ENCODE data around the gene KIF26B. TPM values are rescaled to one million over a fixed set of nuclear protein-coding genes. Genes with fewer than 3 reads are reported as not detected.
A peak's percentile ranks its signal among the peaks of the same experiment; 100 is the strongest.

Gene KIF26B
- total RNA-seq, 1 donor from 2014 or later: 69.7 TPM

- no peak overlapping the region for H3K27ac Mint-ChIP-seq
- no peak for TF ChIP-seq CTCF (IDR thresholded peaks at IDR 0.05; ENCODE audit: unreplicated experiment)
- no peaks in the 10 kb centered on the region for H3K36me3 Mint-ChIP-seq
- peaks cover 3% of the 10 kb centered on the region for H3K4me1 Mint-ChIP-seq
- no peak overlapping the region for H3K4me3 Mint-ChIP-seq
- H3K9me3 Mint-ChIP-seq: peaks cover 6% of the 10 kb centered on the region
- DNase-seq (ENCODE audit: low spot score in 2 of 2, unreplicated experiment in 2 of 2): no peak
- no peaks in the 10 kb centered on the region for H3K27me3 Mint-ChIP-seq (ENCODE audit: low read depth)
Observed at GRCh38 chr1:245561665-245562234, 407.0 kb downstream of the KIF26B start.

- H3K27ac Mint-ChIP-seq: no peak overlapping the region
- peaks cover 8% of the 10 kb centered on the region for H3K4me1 Mint-ChIP-seq
- no peaks in the 10 kb centered on the region for H3K27me3 Mint-ChIP-seq (ENCODE audit: low read depth)
- H3K4me3 Mint-ChIP-seq: no peak overlapping the region
- DNase-seq (ENCODE audit: low spot score in 2 of 2, unreplicated experiment in 2 of 2): no peak
- peaks cover 6% of the 10 kb centered on the region for H3K9me3 Mint-ChIP-seq
- no peak for TF ChIP-seq CTCF (IDR thresholded peaks at IDR 0.05; ENCODE audit: unreplicated experiment)
- H3K36me3 Mint-ChIP-seq: no peaks in the 10 kb centered on the region
Observed at GRCh38 chr1:245566134-245566533, 411.3 kb downstream of the KIF26B start.

GRCh38 chr1:245566952-245567351, 412.2 kb downstream of the KIF26B start:
- Mint-ChIP-seq H3K27me3 (ENCODE audit: low read depth) (no peaks in the 10 kb centered on the region), H3K27ac (peak overlapping the region; percentile 72), H3K4me1 (peaks cover 15% of the 10 kb centered on the region), H3K4me3 (no peak overlapping the region), H3K36me3 (no peaks in the 10 kb centered on the region), H3K9me3 (peaks cover 6% of the 10 kb centered on the region)
- DNase-seq (ENCODE audit: low spot score in 2 of 2, unreplicated experiment in 2 of 2): no peak
- no peak for TF ChIP-seq CTCF (IDR thresholded peaks at IDR 0.05; ENCODE audit: unreplicated experiment)

GRCh38 chr1:245571815-245572294, 417.1 kb downstream of the KIF26B start:
- Mint-ChIP-seq H3K27ac (no peak overlapping the region), H3K9me3 (no peaks in the 10 kb centered on the region), H3K27me3 (ENCODE audit: low read depth) (no peaks in the 10 kb centered on the region), H3K36me3 (no peaks in the 10 kb centered on the region), H3K4me1 (peaks cover 18% of the 10 kb centered on the region), H3K4me3 (no peak overlapping the region)
- no peak for DNase-seq (ENCODE audit: low spot score in 2 of 2, unreplicated experiment in 2 of 2)
- TF ChIP-seq CTCF (IDR thresholded peaks at IDR 0.05; ENCODE audit: unreplicated experiment): no peak

GRCh38 chr1:245572709-245573108, 417.9 kb downstream of the KIF26B start:
- H3K4me3 Mint-ChIP-seq: no peak overlapping the region
- no peaks in the 10 kb centered on the region for H3K36me3 Mint-ChIP-seq
- H3K4me1 Mint-ChIP-seq: peaks cover 11% of the 10 kb centered on the region
- no peaks in the 10 kb centered on the region for H3K9me3 Mint-ChIP-seq
- H3K27ac Mint-ChIP-seq: no peak overlapping the region
- no peak for TF ChIP-seq CTCF (IDR thresholded peaks at IDR 0.05; ENCODE audit: unreplicated experiment)
- no peak for DNase-seq (ENCODE audit: low spot score in 2 of 2, unreplicated experiment in 2 of 2)
- peaks cover 4% of the 10 kb centered on the region for H3K27me3 Mint-ChIP-seq (ENCODE audit: low read depth)

- no peaks in the 10 kb centered on the region for H3K36me3 Mint-ChIP-seq
- DNase-seq (ENCODE audit: low spot score in 2 of 2, unreplicated experiment in 2 of 2): no peak
- no peak for TF ChIP-seq CTCF (IDR thresholded peaks at IDR 0.05; ENCODE audit: unreplicated experiment)
- H3K4me3 Mint-ChIP-seq: no peak overlapping the region
- peaks cover 11% of the 10 kb centered on the region for H3K27me3 Mint-ChIP-seq (ENCODE audit: low read depth)
- H3K4me1 Mint-ChIP-seq: peaks cover 11% of the 10 kb centered on the region
- H3K27ac Mint-ChIP-seq: no peak overlapping the region
- H3K9me3 Mint-ChIP-seq: no peaks in the 10 kb centered on the region
Observed at GRCh38 chr1:245575710-245576109, 420.9 kb downstream of the KIF26B start.

All from mesothelial cell of epicardium (in vitro differentiated cells).